Esophagus muscularis mucosa (tissue), 4 donors: ENCODE measurements around the gene LRMDA.

Source experiments
- EP300 ChIP-seq: sonication (generic); formaldehyde crosslinking; IDR thresholded peaks from one replicate; pipeline ENCODE4 v1.6.1; 2017; ENCODE audit warnings: antibody characterized with exemption
- POLR2A ChIP-seq: fragments of 450-650 bp; IDR thresholded peaks from one replicate; pipeline ENCODE4 v1.6.1; 2017; ENCODE audit warnings: antibody characterized with exemption, moderate library complexity, mild to moderate bottlenecking, low read depth
- POLR2AphosphoS5 ChIP-seq, 2 donors: sonication (generic); formaldehyde crosslinking; IDR thresholded peaks; one replicate each; pipeline ENCODE4 v1.6.1; 2017; ENCODE audit warnings: antibody characterized with exemption in 2 of 2
- TF ChIP-seq, protein P1 (sequence below), 3 experiments: fragments of 200-600 bp in 2 of 3; fragments of 450-650 bp in 1 of 3; sonication (generic) in 2 of 3; IDR thresholded peaks; one replicate each; pipeline ENCODE4 v1.5.1; 2017 to 2019; ENCODE audit warnings: antibody characterized with exemption in 3 of 3, mild to moderate bottlenecking in 2 of 3, moderate library complexity in 1 of 3

DNA sequence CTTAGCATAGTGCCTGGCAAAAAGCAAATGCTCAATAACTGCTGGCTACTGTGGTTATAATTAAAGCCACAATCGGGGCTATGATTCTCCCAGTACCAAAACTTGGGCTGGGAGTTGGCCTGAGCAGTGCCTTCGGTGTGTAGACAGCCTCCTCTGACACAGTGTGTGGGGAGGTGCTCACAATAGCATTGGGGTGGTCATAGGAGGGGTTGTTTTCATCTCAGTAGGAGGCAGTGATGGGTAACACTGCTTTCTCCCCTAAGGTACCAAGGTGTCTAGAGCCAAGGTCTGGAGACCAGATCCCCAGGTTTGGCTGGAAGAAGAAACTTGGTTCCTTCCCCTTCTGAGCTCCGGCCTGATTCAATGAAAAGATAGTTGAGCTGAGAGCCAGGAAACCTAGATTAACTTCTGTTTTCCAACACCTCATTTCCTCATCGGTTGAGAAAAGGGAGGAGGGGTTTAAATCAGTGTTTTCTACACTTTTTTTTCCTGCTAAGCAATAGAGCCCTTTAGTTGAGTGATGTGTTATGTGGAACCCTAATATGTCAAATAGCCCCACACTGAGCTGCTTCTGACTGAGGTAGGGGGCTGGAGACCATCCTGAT lies 68.2 kb downstream of the LRMDA start:
- no peak for TF ChIP-seq POLR2A
- TF ChIP-seq, protein P1, sequence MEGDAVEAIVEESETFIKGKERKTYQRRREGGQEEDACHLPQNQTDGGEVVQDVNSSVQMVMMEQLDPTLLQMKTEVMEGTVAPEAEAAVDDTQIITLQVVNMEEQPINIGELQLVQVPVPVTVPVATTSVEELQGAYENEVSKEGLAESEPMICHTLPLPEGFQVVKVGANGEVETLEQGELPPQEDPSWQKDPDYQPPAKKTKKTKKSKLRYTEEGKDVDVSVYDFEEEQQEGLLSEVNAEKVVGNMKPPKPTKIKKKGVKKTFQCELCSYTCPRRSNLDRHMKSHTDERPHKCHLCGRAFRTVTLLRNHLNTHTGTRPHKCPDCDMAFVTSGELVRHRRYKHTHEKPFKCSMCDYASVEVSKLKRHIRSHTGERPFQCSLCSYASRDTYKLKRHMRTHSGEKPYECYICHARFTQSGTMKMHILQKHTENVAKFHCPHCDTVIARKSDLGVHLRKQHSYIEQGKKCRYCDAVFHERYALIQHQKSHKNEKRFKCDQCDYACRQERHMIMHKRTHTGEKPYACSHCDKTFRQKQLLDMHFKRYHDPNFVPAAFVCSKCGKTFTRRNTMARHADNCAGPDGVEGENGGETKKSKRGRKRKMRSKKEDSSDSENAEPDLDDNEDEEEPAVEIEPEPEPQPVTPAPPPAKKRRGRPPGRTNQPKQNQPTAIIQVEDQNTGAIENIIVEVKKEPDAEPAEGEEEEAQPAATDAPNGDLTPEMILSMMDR (IDR thresholded peaks at IDR 0.05) = no peak
- TF ChIP-seq POLR2AphosphoS5 (IDR thresholded peaks at IDR 0.05) = no peak
- TF ChIP-seq EP300 = no peak
